ENCODE measurements around the gene ISCU. TPM values are rescaled to one million over a fixed set of nuclear protein-coding genes. Genes with fewer than 3 reads are reported as not detected.
"Not testable (repeated sequence)": the region's sequence is repeated elsewhere in the genome, so short reads cannot be mapped to it uniquely, and the experiment has no call there.

ISCU gene
- total and polyA plus RNA-seq, 8 donors = 78.0 to 147 (median 84.6) TPM

DNA sequence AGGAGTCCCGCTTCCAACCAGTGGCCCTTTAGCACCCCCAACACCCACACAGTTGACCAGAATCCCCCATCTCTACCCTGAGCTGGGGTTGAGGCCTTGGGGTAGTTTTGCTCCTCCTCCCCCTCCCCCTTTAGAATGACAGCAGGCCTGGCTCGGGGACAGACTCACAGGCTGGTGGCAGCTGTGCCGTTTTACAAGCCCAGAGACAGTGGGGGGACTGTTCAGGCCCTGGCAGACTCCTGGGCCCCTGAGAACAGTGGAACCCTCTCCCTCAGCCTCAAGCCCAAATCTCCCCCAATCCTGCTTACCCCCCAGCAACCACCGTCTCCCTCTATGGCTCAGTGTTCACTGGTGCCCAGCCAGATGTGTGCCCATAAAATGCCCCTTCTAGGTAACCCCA lies 25.4 kb downstream of the ISCU start:
- ATAC-seq = no peak

DNA sequence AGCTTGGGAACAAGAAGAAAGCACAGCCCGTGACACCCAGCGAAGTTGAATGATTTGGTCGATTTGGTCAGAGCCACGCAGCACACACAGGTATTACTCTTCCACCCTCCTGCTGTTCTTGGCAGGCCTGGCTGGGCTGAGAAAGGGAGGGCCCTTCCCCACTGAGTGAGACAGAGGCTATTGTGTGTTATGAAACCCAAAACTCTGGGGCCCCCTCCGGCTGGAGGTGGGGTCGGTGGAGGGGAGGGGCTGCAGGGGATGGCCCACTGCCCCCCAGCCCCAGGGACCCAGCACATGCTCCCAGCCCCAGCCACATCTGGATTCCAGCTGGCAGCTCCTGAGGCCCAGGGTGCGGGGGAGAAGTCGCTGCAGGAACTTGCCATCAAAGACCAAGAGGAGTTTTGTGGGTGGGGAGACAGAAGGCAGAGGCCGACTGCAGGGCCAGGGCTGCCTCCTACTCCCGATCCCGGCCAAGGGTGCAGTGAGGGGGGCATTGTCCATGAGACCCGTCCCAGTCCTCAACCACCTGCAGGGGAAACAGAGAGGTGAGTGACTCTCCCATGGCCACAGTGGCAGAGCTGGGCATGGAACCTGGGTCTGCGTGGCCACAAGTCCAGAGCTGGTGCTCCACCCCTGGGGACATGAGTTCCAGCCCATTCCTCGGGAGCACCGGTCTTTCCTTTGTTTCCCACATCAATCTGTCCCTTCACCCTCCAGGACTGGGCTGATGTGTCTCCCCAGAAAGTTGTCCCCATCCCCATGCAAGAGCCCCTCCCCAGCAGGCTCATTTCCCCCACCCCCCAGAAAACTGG lies 26.8 kb downstream of the ISCU start:
- H3K4me3 ChIP-seq = no peak overlapping the region
- peaks cover 0 to 10% of the 10 kb centered on the region in 2 donors for H3K27me3 ChIP-seq
- no peaks in the 10 kb centered on the region for H3K9me3 ChIP-seq
- ATAC-seq = peak; percentile 42
- H3K36me3 ChIP-seq = no peaks in the 10 kb centered on the region
- TF ChIP-seq, protein P1, sequence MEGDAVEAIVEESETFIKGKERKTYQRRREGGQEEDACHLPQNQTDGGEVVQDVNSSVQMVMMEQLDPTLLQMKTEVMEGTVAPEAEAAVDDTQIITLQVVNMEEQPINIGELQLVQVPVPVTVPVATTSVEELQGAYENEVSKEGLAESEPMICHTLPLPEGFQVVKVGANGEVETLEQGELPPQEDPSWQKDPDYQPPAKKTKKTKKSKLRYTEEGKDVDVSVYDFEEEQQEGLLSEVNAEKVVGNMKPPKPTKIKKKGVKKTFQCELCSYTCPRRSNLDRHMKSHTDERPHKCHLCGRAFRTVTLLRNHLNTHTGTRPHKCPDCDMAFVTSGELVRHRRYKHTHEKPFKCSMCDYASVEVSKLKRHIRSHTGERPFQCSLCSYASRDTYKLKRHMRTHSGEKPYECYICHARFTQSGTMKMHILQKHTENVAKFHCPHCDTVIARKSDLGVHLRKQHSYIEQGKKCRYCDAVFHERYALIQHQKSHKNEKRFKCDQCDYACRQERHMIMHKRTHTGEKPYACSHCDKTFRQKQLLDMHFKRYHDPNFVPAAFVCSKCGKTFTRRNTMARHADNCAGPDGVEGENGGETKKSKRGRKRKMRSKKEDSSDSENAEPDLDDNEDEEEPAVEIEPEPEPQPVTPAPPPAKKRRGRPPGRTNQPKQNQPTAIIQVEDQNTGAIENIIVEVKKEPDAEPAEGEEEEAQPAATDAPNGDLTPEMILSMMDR (IDR thresholded peaks at IDR 0.05) = no peak
- no peaks in the 10 kb centered on the region for H3K4me1 ChIP-seq
- intact Hi-C loops (cut with DNase I) = no loop called here
- peak in 1 of 4 donors; percentile 51 for DNase-seq
- H3K27ac ChIP-seq = no peak overlapping the region

More for the DNA sequence above, 25.4 kb downstream of the ISCU start:
- intact Hi-C loops (cut with DNase I) = no loop called here
- Histone ChIP-seq H3K36me3 (no peaks in the 10 kb centered on the region), H3K27ac (no peak overlapping the region), H3K4me1 (no peaks in the 10 kb centered on the region), H3K27me3 (peaks cover 0 to 10% of the 10 kb centered on the region in 2 donors), H3K9me3 (no peaks in the 10 kb centered on the region), H3K4me3 (no peak overlapping the region)
- TF ChIP-seq, protein P1 (IDR thresholded peaks at IDR 0.05) = no peak
- peak in 1 of 4 donors; percentile 51 for DNase-seq

DNA sequence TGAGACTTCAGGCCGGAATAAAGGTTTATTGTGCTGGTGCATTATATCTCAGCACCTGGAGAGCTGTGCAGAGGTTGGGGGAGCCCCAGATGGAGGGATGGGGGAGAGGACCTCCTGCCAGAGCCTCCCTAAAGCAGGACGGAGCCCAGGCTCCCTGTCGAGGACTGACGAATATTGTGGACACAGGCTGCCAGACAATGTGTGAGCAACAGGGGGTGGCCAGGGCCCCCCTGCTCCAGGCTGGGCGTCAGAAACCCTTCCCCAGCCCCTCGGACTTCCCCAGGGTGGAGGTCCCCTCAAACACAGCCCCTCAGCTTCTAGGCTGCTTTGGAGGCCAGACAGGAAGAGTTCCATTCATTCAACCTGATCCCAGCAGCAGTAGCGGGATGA lies 27.4 kb downstream of the ISCU start:
- no peak overlapping the region for H3K4me3 ChIP-seq
- DNase-seq (no peak), ATAC-seq (peak; percentile 11)
- H3K9me3 ChIP-seq = no peaks in the 10 kb centered on the region
- TF ChIP-seq, protein P1 (IDR thresholded peaks at IDR 0.05) = no peak
- intact Hi-C loops (cut with DNase I) = no loop called here
- no peaks in the 10 kb centered on the region for H3K36me3 ChIP-seq
- H3K4me1 ChIP-seq = no peaks in the 10 kb centered on the region
- peaks cover 0 to 10% of the 10 kb centered on the region in 2 donors for H3K27me3 ChIP-seq
- H3K27ac ChIP-seq = no peak overlapping the region

DNA sequence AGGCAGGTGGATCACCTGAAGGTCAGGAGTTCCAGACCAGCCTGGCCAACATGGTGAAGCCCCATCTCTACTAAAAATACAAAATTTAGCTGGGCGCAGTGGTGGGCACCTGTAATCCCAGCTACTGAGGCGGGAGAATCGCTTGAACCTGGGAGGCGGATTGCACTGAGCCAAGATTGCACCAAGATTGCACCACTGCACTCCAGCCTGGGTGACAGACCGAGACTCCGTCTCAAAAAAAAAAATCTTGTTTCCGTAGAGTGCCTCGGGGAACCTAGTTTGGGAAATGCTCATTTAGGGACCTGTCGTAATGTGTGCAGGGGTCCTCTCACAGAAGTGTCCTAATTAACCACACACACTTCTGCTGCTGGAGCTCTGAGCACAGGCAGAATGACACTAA lies 28.1 kb downstream of the ISCU start:
- intact Hi-C loops (cut with DNase I); H3K27ac ChIP-seq; ATAC-seq; H3K4me1 ChIP-seq; H3K4me3 ChIP-seq; H3K36me3 ChIP-seq; DNase-seq; H3K9me3 ChIP-seq: not testable (repeated sequence)
- peaks cover 0 to 10% of the 10 kb centered on the region in 2 donors for H3K27me3 ChIP-seq

DNA sequence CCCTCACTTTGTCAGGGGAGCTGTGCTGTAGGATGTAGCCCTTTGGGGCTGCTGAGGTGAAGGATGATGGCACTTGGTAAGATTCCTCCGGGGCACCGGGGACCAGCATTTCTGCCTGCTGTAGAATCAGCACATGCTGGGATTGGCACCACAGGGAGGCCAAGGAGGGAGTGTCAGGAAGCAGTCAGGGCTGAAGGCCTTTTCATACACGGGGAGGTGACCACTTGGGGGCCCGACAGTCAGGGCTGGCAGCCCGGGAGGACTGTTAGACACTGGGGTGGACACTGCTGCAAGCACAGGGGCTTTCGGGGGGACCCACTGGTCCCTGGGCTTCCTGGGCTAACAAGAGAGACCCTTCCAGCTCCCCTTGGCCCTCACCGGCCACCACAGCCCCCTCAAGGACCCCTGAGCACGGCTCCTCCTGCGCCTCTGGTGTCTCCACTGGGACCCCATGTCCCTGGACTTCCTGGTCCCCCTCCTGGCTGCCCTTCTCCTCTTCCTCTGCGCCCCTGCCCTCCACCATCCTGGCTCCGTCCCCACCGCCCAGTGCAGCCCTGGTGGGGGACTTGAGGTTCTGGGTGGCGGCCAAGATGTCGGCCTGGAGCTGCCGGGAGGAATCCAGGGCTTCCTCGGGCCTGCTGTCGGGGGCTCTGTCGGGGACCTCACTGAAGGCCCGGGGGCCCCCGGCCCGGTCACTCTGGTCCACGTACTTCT lies 29.0 kb downstream of the ISCU start:
- ATAC-seq (no peak), DNase-seq (no peak)
- no peak overlapping the region for H3K4me3 ChIP-seq
- H3K27ac ChIP-seq = no peak overlapping the region
- intact Hi-C loops (cut with DNase I) = no loop called here
- H3K9me3 ChIP-seq = no peaks in the 10 kb centered on the region
- H3K27me3 ChIP-seq = peaks cover 0 to 10% of the 10 kb centered on the region in 2 donors
- no peaks in the 10 kb centered on the region for H3K36me3 ChIP-seq
- TF ChIP-seq, protein P1 (IDR thresholded peaks at IDR 0.05) = no peak
- H3K4me1 ChIP-seq = no peaks in the 10 kb centered on the region

Measured in left lung (tissue), 10 donors.